Activated CD8-positive, alpha-beta memory T cell treated with anti-CD3 and anti-CD28 coated beads, Interleukin-2, amount 50 U/mL, for 48 hours (primary cell): ENCODE data around the gene TRMT61A.

Source experiments
- DNase-seq: peaks from one replicate; pipeline ENCODE4 v3.0.0-alpha.2; 2020

The TRMT61A gene

DNA sequence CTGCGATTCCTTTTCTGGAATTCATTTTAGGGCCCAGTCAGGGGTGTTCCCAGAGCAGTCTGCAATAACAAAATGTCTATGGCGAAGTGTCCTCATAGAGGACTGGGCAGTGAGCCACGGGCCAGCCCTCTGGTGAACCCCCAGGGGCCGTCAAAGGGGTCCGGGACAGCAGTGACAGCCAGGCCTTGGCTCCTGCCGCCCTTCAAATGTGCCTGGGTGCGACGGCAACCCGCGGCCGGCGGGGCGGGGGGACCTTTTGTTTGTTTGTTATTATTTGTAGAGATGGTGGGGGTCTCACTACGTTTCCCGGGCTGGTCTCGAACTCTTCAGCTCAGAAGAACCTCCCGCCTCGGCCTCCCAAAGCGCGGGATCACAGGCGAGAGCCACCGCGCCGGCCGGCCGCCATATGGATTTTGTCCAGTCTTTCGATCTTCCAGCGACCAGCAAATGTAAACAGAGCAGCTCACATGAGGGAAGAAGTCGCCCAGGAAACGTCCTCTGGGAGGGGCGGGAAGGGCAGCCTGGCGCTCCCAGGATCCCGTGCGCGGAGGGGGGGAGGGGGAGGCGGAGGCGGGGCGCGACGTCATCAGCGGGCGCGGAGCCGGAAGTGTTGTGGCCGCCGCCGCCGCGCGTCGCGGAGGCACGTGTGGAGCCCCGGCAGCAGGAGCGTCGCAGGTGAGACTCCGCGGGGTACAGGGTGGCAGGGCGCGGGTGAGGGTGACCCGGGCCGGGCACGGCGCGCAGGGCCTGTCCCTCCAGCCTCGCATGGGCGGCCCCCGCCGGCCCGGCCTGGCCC lies at the start of gene TRMT61A:
Gene TRMT61A (plus strand): TSS at position 610 of the 796 bp plus-strand sequence. CDS start 783 bp downstream, outside the sequence.
- DNase-seq, result peak; percentile 90

DNA sequence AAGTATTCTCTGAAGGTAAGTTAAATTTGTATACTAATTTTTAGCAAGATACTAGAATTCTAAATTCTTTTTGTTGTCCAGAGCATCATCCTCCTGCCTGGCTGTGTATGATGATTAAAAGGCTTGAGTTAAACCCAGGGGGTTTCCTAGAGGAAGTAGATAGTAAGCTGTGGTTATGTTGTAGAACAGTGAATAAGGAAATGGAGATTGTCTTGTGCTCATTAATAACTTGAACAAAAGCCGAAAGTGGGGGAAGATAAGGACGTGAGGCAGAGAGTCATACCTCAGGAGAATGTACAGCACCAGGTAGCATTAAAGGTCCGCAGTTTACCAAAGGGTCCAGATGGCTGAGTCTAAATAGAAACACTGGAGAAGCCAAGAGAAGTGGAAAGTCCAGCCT lies 48.4 kb upstream of the TRMT61A start:
- no peak for DNase-seq

DNA sequence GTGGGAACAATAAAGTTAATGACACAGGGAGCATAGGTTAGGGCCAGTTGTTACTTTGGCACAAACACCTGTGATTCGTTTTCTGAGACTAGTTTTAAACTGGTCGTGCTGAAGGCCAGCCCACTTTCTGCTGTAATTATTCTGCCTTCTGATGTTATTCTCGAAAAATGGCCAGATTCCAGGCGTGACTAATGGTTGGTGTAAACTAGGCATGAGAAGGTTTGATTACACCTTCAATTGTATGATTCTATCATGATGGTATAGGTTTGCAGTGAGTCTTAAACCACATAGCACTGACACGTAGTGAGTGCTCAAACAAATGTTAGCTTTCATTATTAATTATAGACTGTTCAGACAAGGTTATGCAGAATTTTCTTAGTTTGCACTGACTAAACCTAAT lies 45.4 kb upstream of the TRMT61A start:
- DNase-seq, result no peak

DNA sequence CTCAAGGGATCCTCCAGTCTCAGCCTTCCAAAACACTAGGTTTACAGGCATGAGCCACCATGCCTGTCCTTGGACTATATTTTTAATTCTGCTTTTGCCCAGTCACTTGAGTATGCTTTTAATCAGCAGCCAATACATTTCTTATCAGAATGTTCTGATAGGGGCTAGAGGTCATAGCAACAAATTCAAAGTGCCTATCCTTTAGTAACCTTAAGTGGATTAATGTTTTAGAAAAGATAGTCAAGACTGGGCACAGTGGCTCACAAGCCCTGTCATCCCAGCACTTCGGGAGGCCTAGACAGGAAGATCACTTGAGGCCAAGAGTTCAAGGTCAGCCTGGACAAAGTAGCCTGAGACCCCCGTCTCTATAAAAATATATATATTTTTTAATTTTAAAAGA lies 43.5 kb upstream of the TRMT61A start:
- peak; percentile 4 for DNase-seq

DNA sequence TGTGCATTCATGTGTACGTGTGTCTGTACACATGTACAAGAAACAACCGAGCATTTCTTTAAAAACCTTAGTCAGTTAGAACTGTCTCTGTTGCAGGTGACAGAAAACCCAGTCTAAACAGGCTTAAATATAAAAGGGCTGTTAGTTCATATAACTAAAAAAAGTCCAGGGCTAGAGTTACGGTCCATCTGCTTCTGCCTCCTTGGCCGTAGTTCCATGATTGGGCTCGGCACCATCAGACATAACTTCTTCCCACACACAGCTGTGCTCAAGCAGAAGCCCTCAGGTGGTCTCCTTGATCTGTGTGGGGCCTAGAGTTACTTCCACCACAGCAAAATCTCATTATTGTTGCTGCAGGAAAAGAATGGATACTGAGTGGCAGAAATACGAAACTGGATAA lies 40.9 kb upstream of the TRMT61A start:
- DNase-seq, result no peak

DNA sequence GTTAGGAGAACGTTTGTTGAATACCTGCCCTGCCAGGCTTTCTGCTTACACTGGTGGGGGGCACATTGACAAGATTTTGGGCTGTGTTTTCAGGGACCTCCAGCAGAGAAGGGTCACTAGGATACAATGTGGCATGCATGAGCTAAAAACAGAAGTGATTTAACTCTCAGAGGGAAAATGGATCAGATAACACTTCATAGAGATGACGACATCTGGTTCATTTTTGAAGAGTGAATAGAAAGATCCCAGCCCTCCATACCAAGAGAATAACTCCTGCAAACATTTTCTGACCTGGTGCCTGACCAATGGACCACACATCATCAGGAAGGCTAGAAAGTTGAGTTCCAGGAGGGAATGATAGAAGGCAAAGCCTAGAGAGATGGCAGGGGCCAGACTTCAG lies 40.0 kb upstream of the TRMT61A start:
- no peak for DNase-seq

DNA sequence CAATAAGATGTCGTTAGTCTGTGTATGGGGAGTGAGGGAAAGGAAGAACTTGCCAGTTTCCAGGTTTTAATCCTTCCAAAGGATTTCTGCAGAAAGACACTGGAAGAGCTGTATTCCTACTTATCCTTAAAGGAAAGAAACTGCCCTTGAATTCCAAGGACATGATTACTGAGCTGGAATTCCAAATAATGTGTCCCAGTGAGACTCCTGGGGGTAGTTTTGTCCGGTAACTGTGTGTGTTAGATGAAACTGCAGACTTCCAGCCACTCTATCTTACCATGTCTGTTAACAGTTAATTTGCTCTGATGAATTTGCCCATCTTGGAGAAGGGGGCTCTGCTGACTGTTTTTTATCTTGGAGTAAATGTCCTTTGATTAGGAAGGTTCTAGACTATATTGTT lies 39.4 kb upstream of the TRMT61A start:
- no peak for DNase-seq

DNA sequence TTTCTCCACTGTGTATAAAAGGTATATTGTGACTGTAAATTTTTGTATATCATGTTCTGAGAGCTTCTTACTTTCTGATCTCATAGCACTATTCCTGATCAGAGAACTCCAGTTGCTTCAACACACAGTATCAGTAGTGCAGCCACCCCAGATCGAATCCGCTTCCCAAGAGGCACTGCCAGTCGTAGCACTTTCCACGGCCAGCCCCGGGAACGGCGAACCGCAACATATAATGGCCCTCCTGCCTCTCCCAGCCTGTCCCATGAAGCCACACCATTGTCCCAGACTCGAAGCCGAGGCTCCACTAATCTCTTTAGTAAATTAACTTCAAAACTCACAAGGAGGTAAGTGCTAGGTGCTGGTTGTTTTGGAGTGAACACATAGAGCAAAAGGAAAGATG lies 37.3 kb upstream of the TRMT61A start:
- DNase-seq, result no peak

DNA sequence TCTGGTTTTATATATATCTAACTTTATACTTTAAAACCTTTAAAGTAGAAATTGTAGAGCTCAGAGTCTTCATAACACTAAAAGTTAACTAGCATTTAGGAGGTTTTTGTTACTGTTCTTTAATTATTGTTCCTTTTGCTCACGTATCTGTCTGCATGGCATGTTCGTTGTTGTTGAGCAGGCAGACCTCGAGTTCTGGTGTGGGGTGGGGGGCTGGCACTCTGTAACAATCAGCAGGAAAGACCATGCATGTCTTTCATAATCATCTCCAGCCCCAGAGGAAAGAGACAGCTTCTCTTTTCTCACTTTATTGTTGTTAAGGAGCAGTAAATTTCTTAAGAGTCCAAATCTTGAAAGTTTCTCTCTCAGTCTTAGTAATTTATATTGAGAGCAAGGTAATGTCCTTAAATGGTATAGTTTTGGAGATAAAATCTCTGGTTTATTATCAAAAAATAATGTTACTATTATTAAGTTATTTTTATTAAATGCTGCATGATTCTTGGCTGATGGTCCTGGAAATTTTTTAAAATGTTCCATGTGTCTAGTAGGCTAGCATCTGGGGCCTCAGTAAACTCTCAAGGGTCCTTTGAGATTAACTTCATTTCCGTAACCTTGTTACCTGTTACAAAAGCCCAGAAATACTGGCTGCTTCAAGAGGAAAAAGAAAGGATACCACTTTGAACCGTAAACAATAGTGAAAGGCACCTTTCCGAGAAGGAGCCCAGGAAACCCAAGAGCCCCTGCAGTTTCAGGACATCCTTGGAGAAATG lies 36.7 kb upstream of the TRMT61A start:
- no peak for DNase-seq

DNA sequence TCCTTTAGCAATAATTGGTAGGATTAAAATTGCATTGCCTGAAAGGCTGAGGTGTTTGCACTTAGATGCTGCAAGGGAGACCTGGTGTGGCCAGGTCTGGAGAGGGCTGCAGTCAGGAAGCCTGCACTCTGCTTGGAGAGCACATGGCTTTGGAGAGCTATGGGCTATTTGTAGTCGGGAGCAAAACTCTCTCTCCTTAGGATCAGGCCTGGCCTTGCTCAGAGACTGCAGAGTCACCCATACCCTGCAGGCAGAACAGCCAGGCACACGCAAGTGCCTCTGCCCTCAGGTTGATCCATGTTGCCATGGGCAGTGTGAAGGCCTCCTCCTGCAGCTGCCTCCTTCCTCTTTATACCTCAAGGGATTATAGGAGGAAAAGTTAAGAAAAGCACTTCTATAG lies 33.1 kb upstream of the TRMT61A start:
- no peak for DNase-seq

DNA sequence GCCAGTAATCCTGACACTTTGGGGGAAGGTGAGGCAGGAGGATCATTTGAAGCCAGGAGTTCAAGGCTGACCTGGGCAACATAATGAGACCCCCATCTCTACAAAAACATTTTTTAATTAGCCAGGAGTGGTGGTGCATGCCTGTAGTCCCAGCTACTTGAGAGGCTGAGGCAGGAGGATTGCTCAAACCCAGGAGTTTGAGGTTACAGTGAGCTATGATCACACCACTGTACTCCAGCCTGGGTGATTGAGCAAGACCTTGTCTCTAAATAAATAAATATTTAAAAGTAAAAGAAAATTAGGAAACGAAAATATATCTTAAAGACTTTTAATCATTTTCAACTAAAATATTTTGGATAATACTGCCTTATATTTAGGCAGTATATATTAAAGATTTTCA lies 32.2 kb upstream of the TRMT61A start:
- DNase-seq, result no peak

DNA sequence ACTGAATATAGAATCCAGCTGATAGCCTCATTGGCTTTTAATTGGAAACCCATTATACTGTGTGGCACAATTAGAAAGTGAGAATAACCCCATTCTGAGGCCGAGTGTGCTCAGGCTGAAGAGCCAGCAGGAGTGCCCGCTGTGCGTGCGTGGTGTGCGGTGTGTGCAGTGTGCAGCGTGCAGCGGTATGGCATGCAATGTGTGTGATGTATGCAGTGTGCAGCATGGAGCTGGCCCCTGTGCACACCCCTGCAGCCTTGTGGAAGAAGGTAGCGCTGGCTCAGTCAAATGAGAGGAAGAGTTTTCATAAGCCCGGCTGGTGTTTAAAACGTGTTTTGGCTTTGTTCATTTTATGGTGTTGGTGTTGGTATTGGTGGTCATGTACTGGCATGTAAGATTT lies 29.3 kb upstream of the TRMT61A start:
- no peak for DNase-seq

DNA sequence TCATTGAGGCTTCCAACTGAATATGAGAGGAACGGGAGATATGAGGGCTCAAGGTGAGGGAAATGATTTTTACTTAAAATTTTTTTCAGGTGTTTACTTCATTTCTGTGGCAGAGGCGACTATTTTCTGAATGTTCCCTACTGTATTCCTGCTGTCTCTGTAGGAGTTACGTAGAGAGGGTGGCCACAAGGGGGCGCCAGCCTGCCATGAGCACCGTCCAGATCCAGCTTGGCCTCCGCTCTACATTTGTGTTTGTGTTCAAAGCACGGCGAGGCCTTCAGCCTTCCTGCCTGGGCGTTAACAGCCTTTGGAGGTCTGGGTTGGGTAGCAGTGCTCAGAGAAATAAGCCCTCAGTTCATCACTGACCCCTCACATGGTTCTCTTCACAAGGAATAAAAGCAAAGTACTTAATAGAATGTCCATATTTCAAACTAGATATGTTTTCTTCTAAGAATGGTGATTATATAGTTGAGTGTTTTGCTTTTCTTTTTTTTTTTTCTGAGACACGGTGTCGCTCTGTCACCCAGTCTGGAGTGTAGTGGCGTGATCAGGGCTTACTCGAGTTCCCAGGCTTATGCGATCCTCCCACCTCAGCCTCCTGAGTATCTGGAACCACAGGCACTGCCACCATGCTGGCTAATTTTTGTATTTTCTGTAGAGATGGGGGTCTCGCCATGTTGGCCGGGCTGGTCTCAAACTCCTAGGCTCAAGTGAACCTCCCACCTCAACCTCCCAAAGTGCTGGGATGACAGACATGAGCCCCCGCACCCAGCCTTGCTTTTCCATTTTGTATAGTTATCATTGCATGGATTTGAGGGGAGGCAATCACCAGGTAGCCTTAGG lies 28.6 kb upstream of the TRMT61A start:
- peak; percentile 93 for DNase-seq

DNA sequence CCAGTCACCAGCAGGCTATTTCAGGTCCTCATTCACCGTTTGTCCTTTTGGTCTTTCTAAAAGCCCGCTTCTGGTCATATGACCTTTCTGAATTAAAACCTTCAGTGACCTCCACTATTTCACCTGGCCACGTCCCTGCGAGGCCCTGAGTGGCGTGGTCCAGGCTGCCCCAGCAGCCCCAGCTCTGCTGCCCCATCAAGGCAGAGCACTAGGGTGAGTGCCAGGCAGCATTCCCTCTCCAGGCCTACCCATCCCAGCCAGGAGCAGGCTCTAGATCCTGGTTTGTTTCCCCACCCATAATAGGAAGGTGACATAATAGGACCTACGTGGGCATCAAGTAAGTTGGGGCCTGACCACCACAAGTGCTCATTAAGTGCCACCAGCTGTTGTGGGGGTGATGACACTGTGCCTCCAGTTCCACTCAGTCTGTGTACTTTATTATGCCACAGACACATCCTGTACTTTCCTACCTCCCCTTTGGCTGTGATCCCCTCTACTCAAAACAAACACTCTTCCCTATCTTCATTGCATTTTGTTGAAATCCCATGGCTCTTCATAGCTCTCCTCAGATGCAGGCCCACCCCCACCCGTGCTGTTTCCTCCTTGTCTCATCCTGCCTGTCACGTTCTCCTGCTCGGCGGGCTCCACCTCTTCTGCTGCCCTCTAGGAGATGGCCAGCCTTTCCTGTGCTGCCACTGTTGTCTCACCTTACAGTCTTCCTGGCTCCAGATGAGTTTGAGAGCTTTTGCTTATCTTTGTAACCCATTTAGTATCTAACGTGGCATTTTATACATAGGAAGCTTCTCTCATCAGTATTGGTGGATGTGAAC lies 27.7 kb upstream of the TRMT61A start:
- no peak for DNase-seq

DNA sequence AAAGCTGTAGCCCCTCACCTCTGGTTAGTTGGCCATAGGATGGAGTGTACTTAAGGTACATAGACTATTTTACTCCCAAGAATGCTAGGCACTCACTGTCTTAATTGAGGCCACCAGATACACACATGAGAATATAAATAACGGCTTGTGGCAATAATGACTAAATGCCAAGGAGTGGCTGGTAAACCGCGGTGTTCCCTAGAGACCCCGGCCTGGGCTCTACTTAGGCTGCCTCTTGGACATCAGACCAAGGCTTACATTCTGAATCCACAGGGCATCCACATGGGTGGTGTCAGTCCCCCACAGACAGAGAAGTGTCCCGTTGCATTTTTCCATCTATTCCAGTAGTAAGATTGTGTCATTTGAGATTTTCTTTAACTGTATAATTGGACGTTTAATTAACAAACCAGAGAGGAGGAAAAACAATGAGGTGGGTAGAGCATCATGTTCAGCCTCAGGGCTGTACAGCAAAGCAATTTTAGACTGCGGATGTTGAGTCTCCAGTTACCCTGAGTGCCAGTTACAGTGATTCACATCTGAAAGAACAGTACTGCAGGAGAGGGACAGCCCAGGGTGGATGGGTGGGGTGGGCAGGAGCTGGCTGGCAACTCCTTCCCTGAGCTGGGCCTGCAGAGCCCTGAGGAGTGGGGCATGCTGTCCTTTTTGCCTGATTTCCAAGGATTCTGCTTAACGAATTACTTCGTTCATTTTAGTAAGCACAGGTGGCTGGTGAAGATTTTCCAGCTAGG lies 26.9 kb upstream of the TRMT61A start:
- no peak for DNase-seq

DNA sequence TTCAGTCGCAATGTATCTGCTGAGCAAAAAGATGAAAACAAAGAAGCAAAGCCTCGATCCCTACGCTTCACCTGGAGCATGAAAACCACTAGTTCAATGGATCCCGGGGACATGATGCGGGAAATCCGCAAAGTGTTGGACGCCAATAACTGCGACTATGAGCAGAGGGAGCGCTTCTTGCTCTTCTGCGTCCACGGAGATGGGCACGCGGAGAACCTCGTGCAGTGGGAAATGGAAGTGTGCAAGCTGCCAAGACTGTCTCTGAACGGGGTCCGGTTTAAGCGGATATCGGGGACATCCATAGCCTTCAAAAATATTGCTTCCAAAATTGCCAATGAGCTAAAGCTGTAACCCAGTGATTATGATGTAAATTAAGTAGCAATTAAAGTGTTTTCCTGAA lies 26.1 kb upstream of the TRMT61A start:
- peak; percentile 37 for DNase-seq

DNA sequence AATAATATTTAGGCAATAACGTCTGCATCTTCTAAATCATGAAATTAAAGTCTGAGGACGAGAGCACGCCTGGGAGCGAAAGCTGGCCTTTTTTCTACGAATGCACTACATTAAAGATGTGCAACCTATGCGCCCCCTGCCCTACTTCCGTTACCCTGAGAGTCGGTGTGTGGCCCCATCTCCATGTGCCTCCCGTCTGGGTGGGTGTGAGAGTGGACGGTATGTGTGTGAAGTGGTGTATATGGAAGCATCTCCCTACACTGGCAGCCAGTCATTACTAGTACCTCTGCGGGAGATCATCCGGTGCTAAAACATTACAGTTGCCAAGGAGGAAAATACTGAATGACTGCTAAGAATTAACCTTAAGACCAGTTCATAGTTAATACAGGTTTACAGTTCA lies 25.7 kb upstream of the TRMT61A start:
- peak; percentile 28 for DNase-seq

DNA sequence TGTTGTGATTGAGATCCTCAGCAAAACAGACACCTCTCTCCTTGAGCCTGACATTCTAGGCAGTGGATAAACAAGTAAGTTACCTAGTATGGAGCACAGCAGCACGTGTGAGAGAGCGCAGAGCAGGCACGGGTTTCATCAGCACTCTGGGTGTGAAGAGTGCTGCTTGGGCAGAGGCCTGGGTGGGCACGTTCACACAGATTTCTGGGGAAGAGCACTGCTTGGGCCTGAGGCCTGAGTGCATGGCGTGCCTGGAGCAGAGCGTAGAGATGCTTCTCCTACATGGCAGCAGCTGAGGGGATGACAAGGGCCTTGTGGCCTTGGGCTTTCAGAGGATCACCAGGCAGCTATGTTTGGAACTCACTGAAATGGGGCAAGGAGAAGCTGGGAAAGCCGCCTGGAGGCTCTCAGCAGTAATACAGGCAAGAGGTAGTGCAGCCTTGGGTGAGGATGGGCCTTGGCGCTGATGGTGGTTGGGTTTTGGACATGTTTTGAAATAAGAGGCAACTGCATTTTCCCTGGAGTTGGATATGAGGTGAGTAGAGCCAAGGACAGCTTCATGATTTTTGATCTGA lies 23.9 kb upstream of the TRMT61A start:
- DNase-seq, result peak; percentile 33

DNA sequence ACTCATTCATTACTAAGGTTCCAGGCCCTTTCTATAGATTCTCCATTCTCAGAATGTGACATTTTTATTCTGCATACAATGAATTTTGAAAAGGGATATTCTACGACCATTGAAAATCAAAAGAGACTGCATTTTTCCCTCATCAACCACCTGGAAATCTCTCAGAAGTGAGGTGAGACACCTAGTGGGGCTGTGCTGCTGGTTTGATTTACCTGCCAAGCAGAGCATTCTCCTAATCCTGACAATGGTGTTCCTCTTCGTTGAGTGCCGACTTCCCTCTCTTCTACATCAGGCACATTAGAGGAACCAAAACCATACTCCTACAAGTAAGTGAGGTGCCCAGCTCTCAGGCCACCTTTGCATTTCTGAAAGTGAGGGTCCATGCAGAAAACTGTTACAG lies 21.2 kb upstream of the TRMT61A start:
- DNase-seq, result no peak

DNA sequence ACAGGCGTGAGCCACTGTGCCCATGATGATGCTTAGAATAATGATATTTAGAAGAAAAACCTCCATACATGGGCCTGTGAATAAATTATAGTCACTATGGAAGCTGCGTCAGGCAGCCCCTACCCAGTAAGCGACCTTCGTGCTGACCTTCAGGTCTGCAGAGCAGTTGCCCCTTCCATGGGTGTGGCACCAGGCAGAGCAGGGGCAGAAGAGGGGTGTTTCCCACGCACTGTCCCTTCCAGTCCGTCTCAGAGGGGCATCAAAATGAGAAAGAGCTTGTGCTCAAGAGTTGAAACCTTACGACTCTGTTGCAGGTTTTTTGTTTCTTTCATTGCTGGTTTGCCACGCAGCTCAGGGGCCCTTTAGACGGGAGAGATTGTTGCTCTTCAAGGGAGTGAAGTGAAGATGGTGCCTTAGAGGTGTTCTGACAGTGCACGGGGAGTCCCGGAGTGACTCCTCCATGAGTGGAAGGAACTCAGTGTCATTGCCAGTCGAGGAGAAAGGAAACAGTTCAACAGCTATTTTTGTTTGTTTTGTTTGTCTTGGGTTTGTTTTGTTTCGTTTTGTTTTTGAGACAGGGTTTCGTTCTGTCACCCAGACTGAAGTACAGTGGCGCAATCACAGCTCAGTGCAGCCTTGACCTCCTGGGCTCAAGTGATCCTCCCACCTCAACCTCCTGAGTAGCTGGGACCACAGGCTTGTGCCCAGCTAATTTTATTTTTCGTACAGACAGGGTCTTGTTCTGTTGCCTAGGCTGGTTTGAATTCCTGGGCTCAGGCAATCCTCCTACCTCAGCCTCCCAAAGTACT lies 20.3 kb upstream of the TRMT61A start:
- no peak for DNase-seq
